NCI-H69 (cell line): ENCODE measurements around the gene CBX1.
"Not testable (repeated sequence)": the region's sequence is repeated elsewhere in the genome, so short reads cannot be mapped to it uniquely, and the experiment has no call there.

Experiments
- DNase-seq: peaks from one replicate; lab custom pipeline; 2025; lab: John Stamatoyannopoulos, UW

The CBX1 gene

DNA sequence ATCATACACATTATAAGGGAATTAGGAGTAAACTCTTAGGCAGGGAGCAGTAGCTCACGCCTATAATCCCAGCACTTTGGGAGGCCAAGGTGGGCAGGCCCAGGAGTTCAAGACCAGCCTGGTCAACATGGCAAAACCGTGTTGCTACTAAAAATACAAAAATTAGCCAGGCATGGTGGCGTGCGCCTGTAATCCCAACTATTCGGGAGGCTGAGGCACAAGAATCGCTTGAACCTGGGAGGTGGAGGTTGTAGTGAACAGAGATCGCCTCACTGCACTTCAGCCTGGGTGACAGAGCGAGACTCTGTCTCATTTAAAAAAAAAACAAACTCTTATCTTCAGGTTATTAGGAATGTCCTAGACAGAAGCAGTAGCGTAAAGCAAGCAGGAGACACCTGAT lies 28.5 kb downstream of the CBX1 start:
- not testable (repeated sequence) for DNase-seq

DNA sequence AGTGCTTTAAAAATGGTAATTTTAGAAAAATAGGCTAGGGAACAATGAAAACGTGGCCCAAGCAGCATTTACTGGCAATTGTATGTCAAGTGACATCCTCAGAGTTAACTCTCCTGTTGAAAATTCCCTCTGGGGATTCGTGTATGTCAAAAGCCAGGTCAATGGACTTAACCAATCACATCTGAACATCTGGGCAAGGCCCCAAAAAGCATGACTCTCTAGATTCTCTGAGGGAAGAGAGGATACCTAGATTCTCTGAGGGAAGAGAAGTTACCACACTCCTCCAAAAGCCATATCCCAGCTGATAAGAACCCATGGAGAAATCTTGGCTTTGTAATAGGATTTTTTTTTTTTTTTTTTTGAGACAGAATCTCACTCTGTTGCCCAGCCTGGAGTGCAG lies 29.6 kb downstream of the CBX1 start:
- no peak for DNase-seq

- DNase-seq: no peak
Measured at GRCh38 chr17:48070195-48070594, 31.1 kb downstream of the CBX1 start.

DNA sequence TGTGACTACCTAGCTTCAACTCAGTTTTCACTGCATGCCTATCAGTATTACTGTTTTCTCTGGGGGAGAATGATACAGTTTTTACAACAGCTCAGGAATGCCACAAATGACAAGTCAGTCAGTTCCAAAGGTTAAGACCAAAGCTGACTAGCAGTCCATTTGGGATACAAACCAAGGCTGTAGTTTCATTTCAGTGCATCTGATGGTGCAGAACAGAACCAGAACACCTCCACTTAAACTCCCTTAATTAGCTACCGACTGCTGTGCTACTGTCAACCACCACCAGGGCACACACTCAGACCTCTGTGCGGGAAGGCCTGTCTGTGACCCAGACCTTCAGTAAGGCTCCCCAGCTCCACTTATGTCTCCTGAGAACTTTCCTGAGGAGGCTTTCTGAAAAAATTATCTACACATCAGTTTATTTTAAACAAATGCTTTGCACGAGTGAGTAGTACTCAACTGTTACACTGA lies 32.8 kb downstream of the CBX1 start:
- no peak for DNase-seq

GRCh38 chr17:48067808-48068207 lies 33.5 kb downstream of the CBX1 start:
- not testable (repeated sequence) for DNase-seq

GRCh38 chr17:48067245-48067644 lies 34.0 kb downstream of the CBX1 start:
- no peak for DNase-seq

DNA sequence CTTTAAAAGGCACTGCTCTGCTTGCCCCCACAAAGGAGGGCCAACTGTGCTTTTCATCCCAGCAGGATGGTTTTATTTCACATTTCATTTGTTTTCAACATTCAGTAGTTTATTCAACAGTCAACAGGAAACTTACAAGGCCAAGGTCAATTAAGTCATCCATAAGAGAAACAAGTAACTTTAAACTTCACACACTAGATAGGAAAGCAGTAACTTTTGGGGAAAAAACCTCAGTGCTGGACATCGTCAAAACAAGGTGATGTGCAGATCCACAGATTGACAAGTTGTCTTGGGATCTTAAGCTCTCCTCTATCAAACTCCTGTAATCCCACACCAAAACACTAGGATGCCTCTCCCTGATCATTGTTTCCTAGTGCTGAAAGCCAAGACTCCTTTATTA lies 34.6 kb downstream of the CBX1 start:
- no peak for DNase-seq

- DNase-seq: no peak
Measured at GRCh38 chr17:48066192-48066591, 35.1 kb downstream of the CBX1 start.

- DNase-seq: no peak
Measured at GRCh38 chr17:48064638-48065037, 36.6 kb downstream of the CBX1 start.

GRCh38 chr17:48062273-48062672 lies 39.0 kb downstream of the CBX1 start:
- no peak for DNase-seq

- DNase-seq: no peak
Measured at GRCh38 chr17:48060249-48060648, 41.0 kb downstream of the CBX1 start.

DNA sequence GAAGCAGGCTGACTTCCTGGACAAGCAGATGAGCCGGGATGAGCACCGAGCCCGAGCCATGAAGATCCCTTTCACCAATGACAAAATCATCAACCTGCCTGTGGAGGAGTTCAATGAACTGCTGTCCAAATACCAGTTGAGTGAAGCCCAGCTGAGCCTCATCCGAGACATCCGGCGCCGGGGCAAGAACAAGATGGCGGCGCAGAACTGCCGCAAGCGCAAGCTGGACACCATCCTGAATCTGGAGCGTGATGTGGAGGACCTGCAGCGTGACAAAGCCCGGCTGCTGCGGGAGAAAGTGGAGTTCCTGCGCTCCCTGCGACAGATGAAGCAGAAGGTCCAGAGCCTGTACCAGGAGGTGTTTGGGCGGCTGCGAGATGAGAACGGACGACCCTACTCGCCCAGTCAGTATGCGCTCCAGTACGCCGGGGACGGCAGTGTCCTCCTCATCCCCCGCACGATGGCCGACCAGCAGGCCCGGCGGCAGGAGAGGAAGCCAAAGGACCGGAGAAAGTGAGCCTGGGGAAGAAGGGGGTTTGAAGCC lies 42.1 kb downstream of the CBX1 start:
- DNase-seq: no peak

- no peak for DNase-seq
Measured at GRCh38 chr17:48058393-48059124, 42.7 kb downstream of the CBX1 start.

DNA sequence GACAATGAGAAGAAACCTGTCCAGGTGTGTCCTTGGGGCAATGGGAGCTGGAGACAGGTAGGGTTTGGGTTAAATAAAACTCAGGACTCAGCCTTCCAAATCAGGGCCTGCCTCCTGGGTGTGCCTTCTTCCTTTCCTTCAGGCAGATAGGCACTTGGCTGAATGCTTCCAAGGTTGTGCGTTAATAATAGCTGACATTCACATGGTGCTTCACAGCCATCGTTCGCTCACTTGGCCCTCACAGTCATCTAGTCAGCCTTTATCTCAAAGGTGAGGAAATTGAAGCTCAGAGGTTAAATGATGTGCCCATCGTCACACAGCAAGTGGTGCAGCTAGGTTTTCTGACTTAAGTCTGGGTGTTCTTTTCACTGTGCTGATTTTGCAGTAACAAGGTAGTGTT lies 43.7 kb downstream of the CBX1 start:
- no peak for DNase-seq

GRCh38 chr17:48056879-48057278 lies 44.4 kb downstream of the CBX1 start:
- no peak for DNase-seq

GRCh38 chr17:48056246-48056745 lies 45.0 kb downstream of the CBX1 start:
- DNase-seq: no peak

DNA sequence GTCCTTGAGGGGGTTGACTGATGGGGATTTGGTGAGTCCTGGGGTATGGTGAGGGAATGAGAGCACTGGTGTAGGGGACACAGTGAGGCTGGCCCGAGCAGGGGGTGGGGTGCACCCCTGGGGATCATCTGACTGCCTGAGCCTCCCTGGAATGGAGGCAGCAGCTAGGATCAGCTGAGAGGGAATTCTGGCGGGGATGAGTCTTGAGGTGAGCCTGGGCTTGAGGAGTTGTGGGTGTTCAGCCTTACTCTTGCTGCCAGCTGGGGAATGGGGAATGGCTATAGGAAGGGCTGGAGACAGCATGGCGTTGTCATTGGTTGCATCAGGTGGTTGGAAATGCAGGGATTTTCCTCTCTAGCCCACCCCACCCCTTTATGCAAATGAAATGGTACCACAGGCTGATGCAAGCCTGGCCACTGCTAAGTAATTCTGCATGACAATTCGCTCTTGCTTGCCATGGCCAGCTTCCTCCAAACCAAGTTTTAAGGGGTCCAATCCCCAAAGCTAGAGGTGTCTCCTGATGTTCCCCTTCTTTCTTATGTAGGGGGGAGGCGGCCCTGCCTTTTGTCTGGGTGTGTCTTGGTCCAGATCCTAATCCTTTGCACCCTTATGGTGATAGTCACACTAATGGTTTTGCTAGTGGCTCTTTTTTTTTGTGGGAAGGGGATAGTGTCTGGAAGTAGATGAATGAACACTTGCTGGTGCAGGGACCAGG lies 45.6 kb downstream of the CBX1 start:
- DNase-seq: peak; percentile 52

GRCh38 chr17:48054238-48055185 lies 46.8 kb downstream of the CBX1 start:
- DNase-seq: peak; percentile 99

DNA sequence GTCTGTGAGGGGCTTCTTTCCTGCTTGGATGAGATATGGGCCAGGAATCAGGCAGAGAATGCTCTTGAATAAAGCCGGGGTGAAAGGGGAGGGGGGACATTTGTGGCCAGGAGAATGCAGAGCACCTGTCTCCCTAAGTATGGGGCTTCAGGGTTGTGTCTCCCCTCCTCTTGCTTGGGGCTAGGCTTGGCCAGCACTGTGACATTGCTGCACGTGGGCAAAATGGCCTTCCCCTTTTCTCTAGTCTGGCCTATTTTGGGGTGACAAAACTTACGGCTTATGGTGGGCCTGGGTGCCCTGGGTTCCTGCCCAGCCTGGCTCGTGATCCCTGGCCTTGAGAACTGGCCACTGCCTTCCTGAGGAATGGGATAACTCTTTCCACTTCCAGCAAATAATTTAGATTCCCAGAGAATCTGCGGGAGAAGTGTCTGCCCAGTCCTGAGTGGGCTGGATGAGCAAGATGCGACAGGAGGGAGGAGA lies 47.5 kb downstream of the CBX1 start:
- DNase-seq: peak; percentile 75

- peak; percentile 95 for DNase-seq
Measured at GRCh38 chr17:48052956-48053757, 48.1 kb downstream of the CBX1 start.
